GOT3 (cell line): ENCODE data around the gene EHMT1.
"Not testable (repeated sequence)": the region's sequence is repeated elsewhere in the genome, so short reads cannot be mapped to it uniquely, and the experiment has no call there.

Experiments used
- DNase-seq: peaks from one replicate; lab custom pipeline; 2025; ENCODE audit warnings: mixed read lengths; lab: John Stamatoyannopoulos, UW

The EHMT1 gene

GRCh38 chr9:137590469-137591383, 28.1 kb upstream of the EHMT1 start, which contains the start of gene ZMYND19:
ZMYND19 (minus strand) TSS chr9:137590512; CDS start chr9:137590263, 249 bp downstream.
- peak; percentile 30 for DNase-seq

- DNase-seq, result no peak
Observed at GRCh38 chr9:137592767-137593166, 26.0 kb upstream of the EHMT1 start.

- no peak for DNase-seq
Observed at GRCh38 chr9:137593176-137593575, 25.6 kb upstream of the EHMT1 start.

- not testable (repeated sequence) for DNase-seq
Observed at GRCh38 chr9:137596577-137596976, 22.2 kb upstream of the EHMT1 start.

- no peak for DNase-seq
Observed at GRCh38 chr9:137598943-137599342, 19.9 kb upstream of the EHMT1 start.

- no peak for DNase-seq
Observed at GRCh38 chr9:137602661-137603060, 16.1 kb upstream of the EHMT1 start.

- no peak for DNase-seq
Observed at GRCh38 chr9:137603879-137604278, 14.9 kb upstream of the EHMT1 start.

GRCh38 chr9:137604345-137605086, 14.3 kb upstream of the EHMT1 start:
- DNase-seq, result no peak

- DNase-seq, result peak; percentile 55
Observed at GRCh38 chr9:137605121-137606004, 13.4 kb upstream of the EHMT1 start, which contains the start of gene ARRDC1. ARRDC1 (plus strand) TSS chr9:137605686; CDS start chr9:137605718, 32 bp downstream.

- no peak for DNase-seq
Observed at GRCh38 chr9:137606005-137606621, 12.7 kb upstream of the EHMT1 start.

GRCh38 chr9:137606734-137607138, 12.1 kb upstream of the EHMT1 start:
- DNase-seq, result no peak

GRCh38 chr9:137607141-137607857, 11.5 kb upstream of the EHMT1 start:
- DNase-seq, result no peak

- DNase-seq, result no peak
Observed at GRCh38 chr9:137610944-137611343, 7.9 kb upstream of the EHMT1 start.

GRCh38 chr9:137611623-137612609, 6.9 kb upstream of the EHMT1 start:
- no peak for DNase-seq

GRCh38 chr9:137612741-137613142, 6.1 kb upstream of the EHMT1 start:
- no peak for DNase-seq

GRCh38 chr9:137613259-137613658, 5.5 kb upstream of the EHMT1 start:
- DNase-seq, result no peak

- no peak for DNase-seq
Observed at GRCh38 chr9:137613738-137614523, 4.9 kb upstream of the EHMT1 start.

GRCh38 chr9:137614631-137615386, 4.0 kb upstream of the EHMT1 start:
- DNase-seq, result no peak
